ENCODE results near the gene CEP104. TPM values are rescaled to one million over a fixed set of nuclear protein-coding genes. Genes with fewer than 3 reads are reported as not detected.

The CEP104 gene
- total and polyA plus RNA-seq, 9 of the 15 experiments (the other 6 are each of a cell fraction or from before 2014, with no cell fraction given) = 11.2 to 63.4 (median 42.6) TPM

DNA sequence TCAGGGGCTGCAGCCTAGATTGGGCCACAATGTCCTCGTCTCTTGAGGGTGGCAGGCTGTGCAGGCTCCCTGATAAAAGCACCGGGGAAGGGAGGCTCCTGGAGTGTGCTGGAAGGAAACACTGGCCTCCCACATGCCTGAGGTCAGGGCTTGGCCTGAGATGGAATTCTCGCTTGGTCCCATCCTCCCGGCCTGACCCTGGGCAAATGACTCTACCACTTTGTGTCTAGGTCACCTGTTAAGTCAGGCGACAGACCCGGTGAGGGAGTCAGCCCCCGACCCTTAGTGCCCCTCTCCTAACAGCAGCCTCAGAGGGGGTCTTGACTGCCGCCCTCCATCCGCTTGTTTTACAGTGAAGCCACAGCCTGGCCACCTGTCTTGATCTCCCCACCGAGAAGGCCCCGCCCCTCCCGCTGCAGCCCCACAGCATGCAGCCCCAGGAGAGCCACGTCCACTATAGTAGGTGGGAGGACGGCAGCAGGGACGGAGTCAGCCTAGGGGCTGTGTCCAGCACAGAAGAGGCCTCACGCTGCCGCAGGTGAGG is 82.0 kb downstream of the CEP104 start (continued):
- TF ChIP-seq, protein P1, sequence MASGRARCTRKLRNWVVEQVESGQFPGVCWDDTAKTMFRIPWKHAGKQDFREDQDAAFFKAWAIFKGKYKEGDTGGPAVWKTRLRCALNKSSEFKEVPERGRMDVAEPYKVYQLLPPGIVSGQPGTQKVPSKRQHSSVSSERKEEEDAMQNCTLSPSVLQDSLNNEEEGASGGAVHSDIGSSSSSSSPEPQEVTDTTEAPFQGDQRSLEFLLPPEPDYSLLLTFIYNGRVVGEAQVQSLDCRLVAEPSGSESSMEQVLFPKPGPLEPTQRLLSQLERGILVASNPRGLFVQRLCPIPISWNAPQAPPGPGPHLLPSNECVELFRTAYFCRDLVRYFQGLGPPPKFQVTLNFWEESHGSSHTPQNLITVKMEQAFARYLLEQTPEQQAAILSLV (tag; IDR thresholded peaks at IDR 0.05) = no peak
- TF ChIP-seq ZNF589 (CRISPR knock-in tag; IDR thresholded peaks at IDR 0.05; ENCODE audit: low read depth) (no peak), ZNF766 (CRISPR knock-in tag; conservative IDR thresholded peaks at IDR 0.05) (peak; percentile 74; the same call in 1 of the 2 replicates), ZNF445 (CRISPR knock-in tag; IDR thresholded peaks at IDR 0.05; ENCODE audit: low read depth) (no peak), SMAD3 (CRISPR knock-in tag; conservative IDR thresholded peaks at IDR 0.05) (0 out of 2 replicates have a peak, but pooled peaks have one; percentile 30), ZNF224 (CRISPR knock-in tag; IDR thresholded peaks at IDR 0.05) (no peak), PURB (CRISPR knock-in tag; IDR thresholded peaks at IDR 0.05; ENCODE audit: low read depth) (no peak), IRF2 (CRISPR knock-in tag; IDR thresholded peaks at IDR 0.05) (no peak), SPI1 (IDR thresholded peaks at IDR 0.05; ENCODE audit: borderline replicate concordance, low read depth, low read length) (no peak), ZBTB17 (CRISPR knock-in tag; IDR thresholded peaks at IDR 0.05) (no peak), ARID3A (IDR thresholded peaks at IDR 0.05; ENCODE audit: borderline replicate concordance, low read depth, low read length) (peak; percentile 59; the same call in 1 of the 2 replicates), MAZ (CRISPR knock-in tag; conservative IDR thresholded peaks at IDR 0.05 in 1 of 2, IDR thresholded peaks at IDR 0.05 in 1 of 2) (peak in 1 of 2 experiments; percentile 77; a peak in 1 of 4 replicates), SRSF3 (IDR thresholded peaks at IDR 0.05; ENCODE audit: insufficient read depth, low read length) (no peak), ZNF217 (CRISPR knock-in tag; IDR thresholded peaks at IDR 0.05) (0 out of 2 replicates have a peak, but pooled peaks have one; percentile 5), NUFIP1 (IDR thresholded peaks at IDR 0.05; ENCODE audit: partially characterized antibody) (no peak), EZH2 (IDR thresholded peaks at IDR 0.05; ENCODE audit: borderline replicate concordance, low read depth, low read length) (no peak), ZNF253 (CRISPR knock-in tag; conservative IDR thresholded peaks at IDR 0.05) (no peak), CHD1 (IDR thresholded peaks at IDR 0.05; ENCODE audit: low read length) (no peak)
- TF ChIP-seq, protein P2, sequence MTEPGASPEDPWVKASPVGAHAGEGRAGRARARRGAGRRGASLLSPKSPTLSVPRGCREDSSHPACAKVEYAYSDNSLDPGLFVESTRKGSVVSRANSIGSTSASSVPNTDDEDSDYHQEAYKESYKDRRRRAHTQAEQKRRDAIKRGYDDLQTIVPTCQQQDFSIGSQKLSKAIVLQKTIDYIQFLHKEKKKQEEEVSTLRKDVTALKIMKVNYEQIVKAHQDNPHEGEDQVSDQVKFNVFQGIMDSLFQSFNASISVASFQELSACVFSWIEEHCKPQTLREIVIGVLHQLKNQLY (CRISPR knock-in tag; conservative IDR thresholded peaks at IDR 0.05) = no peak; a peak in 1 of 4 replicates
- TF ChIP-seq, protein P3, sequence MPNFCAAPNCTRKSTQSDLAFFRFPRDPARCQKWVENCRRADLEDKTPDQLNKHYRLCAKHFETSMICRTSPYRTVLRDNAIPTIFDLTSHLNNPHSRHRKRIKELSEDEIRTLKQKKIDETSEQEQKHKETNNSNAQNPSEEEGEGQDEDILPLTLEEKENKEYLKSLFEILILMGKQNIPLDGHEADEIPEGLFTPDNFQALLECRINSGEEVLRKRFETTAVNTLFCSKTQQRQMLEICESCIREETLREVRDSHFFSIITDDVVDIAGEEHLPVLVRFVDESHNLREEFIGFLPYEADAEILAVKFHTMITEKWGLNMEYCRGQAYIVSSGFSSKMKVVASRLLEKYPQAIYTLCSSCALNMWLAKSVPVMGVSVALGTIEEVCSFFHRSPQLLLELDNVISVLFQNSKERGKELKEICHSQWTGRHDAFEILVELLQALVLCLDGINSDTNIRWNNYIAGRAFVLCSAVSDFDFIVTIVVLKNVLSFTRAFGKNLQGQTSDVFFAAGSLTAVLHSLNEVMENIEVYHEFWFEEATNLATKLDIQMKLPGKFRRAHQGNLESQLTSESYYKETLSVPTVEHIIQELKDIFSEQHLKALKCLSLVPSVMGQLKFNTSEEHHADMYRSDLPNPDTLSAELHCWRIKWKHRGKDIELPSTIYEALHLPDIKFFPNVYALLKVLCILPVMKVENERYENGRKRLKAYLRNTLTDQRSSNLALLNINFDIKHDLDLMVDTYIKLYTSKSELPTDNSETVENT (CRISPR knock-in tag; IDR thresholded peaks at IDR 0.05) = 0 out of 2 replicates have a peak, but pooled peaks have one; percentile 28
- TF ChIP-seq, protein P4, sequence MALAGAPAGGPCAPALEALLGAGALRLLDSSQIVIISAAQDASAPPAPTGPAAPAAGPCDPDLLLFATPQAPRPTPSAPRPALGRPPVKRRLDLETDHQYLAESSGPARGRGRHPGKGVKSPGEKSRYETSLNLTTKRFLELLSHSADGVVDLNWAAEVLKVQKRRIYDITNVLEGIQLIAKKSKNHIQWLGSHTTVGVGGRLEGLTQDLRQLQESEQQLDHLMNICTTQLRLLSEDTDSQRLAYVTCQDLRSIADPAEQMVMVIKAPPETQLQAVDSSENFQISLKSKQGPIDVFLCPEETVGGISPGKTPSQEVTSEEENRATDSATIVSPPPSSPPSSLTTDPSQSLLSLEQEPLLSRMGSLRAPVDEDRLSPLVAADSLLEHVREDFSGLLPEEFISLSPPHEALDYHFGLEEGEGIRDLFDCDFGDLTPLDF (CRISPR knock-in tag; IDR thresholded peaks at IDR 0.05) = no peak
